HEK293 (cell line): ENCODE data around the gene CCNY.

ENCODE experiments used
- CTCF ChIA-PET: fragments of 350-600 bp; formaldehyde crosslinking; extraction: SDS; loops from one replicate; lab custom pipeline; 2021; ENCODE audit warnings: antibody characterized with exemption; lab: Yijun Ruan, JAX
- POLR2A ChIA-PET: fragments of 300-600 bp; formaldehyde crosslinking; extraction: SDS; loops from one replicate; lab custom pipeline; 2020; ENCODE audit warnings: antibody characterized with exemption, inconsistent platforms; lab: Yijun Ruan, JAX
- H3K27ac ChIP-seq: fragments of 200-500 bp; sonication (Bioruptor generic); 2 replicates; pipeline ENCODE4 v1.5.1; 2014; ENCODE audit warnings: low read depth, low read length, control low read depth, inconsistent platforms; ENCODE audit errors: extremely low read depth
- H3K36me3 ChIP-seq, 2 experiments: fragments of 200-500 bp in 1 of 2; sonication (Bioruptor generic) in 1 of 2; 1 replicate in 1 of 2; 2 replicates in 1 of 2; pipeline ENCODE4 v1.5.1; 2014 to 2017; ENCODE audit warnings: inconsistent platforms in 2 of 2, low read length in 2 of 2; ENCODE audit not compliant: control insufficient read depth in 2 of 2, insufficient read depth in 1 of 2
- H3K4me1 ChIP-seq: fragments of 200-500 bp; sonication (Bioruptor generic); 2 replicates; pipeline ENCODE4 v1.5.1; 2014; ENCODE audit warnings: mild to moderate bottlenecking, low read length, inconsistent platforms; ENCODE audit not compliant: control insufficient read depth, insufficient read depth
- H3K4me3 ChIP-seq: 2 replicates; pipeline ENCODE4 v1.5.1; 2011; ENCODE audit warnings: low read depth, mild to moderate bottlenecking, control low read depth, low read length, moderate library complexity
- H3K9me3 ChIP-seq: fragments of 200-500 bp; sonication (Bioruptor generic); 2 replicates; pipeline ENCODE4 v1.5.1; 2014; ENCODE audit warnings: low read depth, low read length, inconsistent platforms; ENCODE audit not compliant: control insufficient read depth, insufficient read depth
- AEBP2 ChIP-seq: fragments of 450-650 bp; formaldehyde crosslinking; IDR thresholded peaks from 2 replicates; pipeline ENCODE4 v1.5.1; 2016; ENCODE audit warnings: missing biosample characterization, missing genetic modification characterization, borderline replicate concordance
- IKZF3 ChIP-seq: fragments of 450-650 bp; IDR thresholded peaks from 2 replicates; pipeline ENCODE4 v1.5.0; 2018; ENCODE audit warnings: missing biosample characterization, mild to moderate bottlenecking, missing genetic modification characterization, moderate library complexity
- KLF1 ChIP-seq: fragments of 450-650 bp; formaldehyde crosslinking; IDR thresholded peaks from 2 replicates; pipeline ENCODE4 v1.5.1; 2016; ENCODE audit warnings: missing biosample characterization, missing genetic modification characterization
- KLF7 ChIP-seq: fragments of 450-650 bp; formaldehyde crosslinking; IDR thresholded peaks from 2 replicates; pipeline ENCODE4 v1.5.1; 2016; ENCODE audit warnings: missing biosample characterization, missing genetic modification characterization, borderline replicate concordance
- KLF9 ChIP-seq: fragments of 450-650 bp; formaldehyde crosslinking; IDR thresholded peaks from 2 replicates; pipeline ENCODE4 v1.5.1; 2016; ENCODE audit warnings: missing biosample characterization, missing genetic modification characterization, low read depth
- MEIS1 ChIP-seq: sonication (generic); formaldehyde crosslinking; IDR thresholded peaks from 2 replicates; pipeline ENCODE4 v1.8.1; 2022; ENCODE audit warnings: missing genetic modification reagents, mild to moderate bottlenecking, borderline replicate concordance
- OSR2 ChIP-seq: fragments of 450-650 bp; formaldehyde crosslinking; IDR thresholded peaks from 2 replicates; pipeline ENCODE4 v1.5.1; 2016; ENCODE audit warnings: missing biosample characterization, missing genetic modification characterization
- OVOL3 ChIP-seq: fragments of 450-650 bp; formaldehyde crosslinking; IDR thresholded peaks from 2 replicates; pipeline ENCODE4 v1.5.1; 2016; ENCODE audit warnings: missing biosample characterization, missing genetic modification characterization
- PRDM10 ChIP-seq: fragments of 450-650 bp; formaldehyde crosslinking; IDR thresholded peaks from 2 replicates; pipeline ENCODE4 v1.5.1; 2016; ENCODE audit warnings: missing biosample characterization, missing genetic modification characterization
- PRDM4 ChIP-seq: fragments of 450-650 bp; formaldehyde crosslinking; IDR thresholded peaks from 2 replicates; pipeline ENCODE4 v1.5.1; 2017; ENCODE audit warnings: missing biosample characterization, missing genetic modification characterization
- RBAK ChIP-seq: fragments of 450-650 bp; formaldehyde crosslinking; IDR thresholded peaks from 2 replicates; pipeline ENCODE4 v1.5.1; 2016; ENCODE audit warnings: missing biosample characterization, missing genetic modification characterization
- ZBTB44 ChIP-seq: fragments of 450-650 bp; IDR thresholded peaks from 2 replicates; pipeline ENCODE4 v1.5.1; 2018; ENCODE audit warnings: missing biosample characterization, mild to moderate bottlenecking, missing genetic modification characterization
- ZFP41 ChIP-seq: fragments of 450-650 bp; formaldehyde crosslinking; IDR thresholded peaks from 2 replicates; pipeline ENCODE4 v1.5.1; 2016; ENCODE audit warnings: missing biosample characterization, missing genetic modification characterization, borderline replicate concordance
- ZNF175 ChIP-seq: fragments of 450-650 bp; formaldehyde crosslinking; IDR thresholded peaks from 2 replicates; pipeline ENCODE4 v1.5.1; 2016; ENCODE audit warnings: missing biosample characterization, missing genetic modification characterization
- ZNF184 ChIP-seq: fragments of 450-650 bp; IDR thresholded peaks from 2 replicates; pipeline ENCODE4 v1.5.1; 2018; ENCODE audit warnings: missing biosample characterization, mild to moderate bottlenecking, missing genetic modification characterization
- ZNF2 ChIP-seq: fragments of 450-650 bp; formaldehyde crosslinking; IDR thresholded peaks from 2 replicates; pipeline ENCODE4 v1.5.1; 2016; ENCODE audit warnings: missing biosample characterization, missing genetic modification characterization
- ZNF24 ChIP-seq: fragments of 450-650 bp; formaldehyde crosslinking; IDR thresholded peaks from 2 replicates; pipeline ENCODE4 v1.5.1; 2016; ENCODE audit warnings: missing biosample characterization, missing genetic modification characterization
- ZNF302 ChIP-seq: fragments of 450-650 bp; formaldehyde crosslinking; IDR thresholded peaks from 2 replicates; pipeline ENCODE4 v1.5.1; 2016; ENCODE audit warnings: missing biosample characterization, missing genetic modification characterization, low read depth
- ZNF311 ChIP-seq: fragments of 450-650 bp; formaldehyde crosslinking; IDR thresholded peaks from 2 replicates; pipeline ENCODE4 v1.5.1; 2017; ENCODE audit warnings: missing biosample characterization, missing genetic modification characterization, borderline replicate concordance
- ZNF530 ChIP-seq: fragments of 450-650 bp; formaldehyde crosslinking; IDR thresholded peaks from 2 replicates; pipeline ENCODE4 v1.5.1; 2016; ENCODE audit warnings: low read depth, missing biosample characterization, missing genetic modification characterization
- ZNF555 ChIP-seq: fragments of 450-650 bp; formaldehyde crosslinking; conservative IDR thresholded peaks from 2 replicates; pipeline ENCODE4 v1.5.1; 2017; ENCODE audit warnings: missing biosample characterization, mild to moderate bottlenecking, missing genetic modification characterization, inconsistent platforms
- ZNF600 ChIP-seq: fragments of 450-650 bp; formaldehyde crosslinking; IDR thresholded peaks from 2 replicates; pipeline ENCODE4 v1.5.1; 2016; ENCODE audit warnings: missing biosample characterization, missing genetic modification characterization
- ZNF629 ChIP-seq: fragments of 450-650 bp; formaldehyde crosslinking; IDR thresholded peaks from 2 replicates; pipeline ENCODE4 v1.5.1; 2017; ENCODE audit warnings: missing biosample characterization, missing genetic modification characterization
- ZNF677 ChIP-seq: fragments of 450-650 bp; IDR thresholded peaks from 2 replicates; pipeline ENCODE4 v1.5.0; 2018; ENCODE audit warnings: missing biosample characterization, mild to moderate bottlenecking, missing genetic modification characterization, moderate library complexity
- ZNF777 ChIP-seq: fragments of 450-650 bp; formaldehyde crosslinking; IDR thresholded peaks from 2 replicates; pipeline ENCODE4 v1.5.1; 2017; ENCODE audit warnings: missing biosample characterization, missing genetic modification characterization, borderline replicate concordance
- ZSCAN30 ChIP-seq: fragments of 450-650 bp; IDR thresholded peaks from 2 replicates; pipeline ENCODE4 v1.5.1; 2018; ENCODE audit warnings: missing biosample characterization, mild to moderate bottlenecking, missing genetic modification characterization, moderate library complexity

Gene CCNY

GRCh38 chr10:35369049-35369611 lies 32.8 kb downstream of the CCNY start (continued):
- no peak for TF ChIP-seq PRDM4 (tag by site-specific recombination)
- no peak for TF ChIP-seq AEBP2 (tag by site-specific recombination)
- TF ChIP-seq ZNF24, result no peak
- TF ChIP-seq ZFP41, result no peak
- no peak for TF ChIP-seq ZNF184 (tag by site-specific recombination)
- TF ChIP-seq ZNF311 (tag by site-specific recombination), result no peak
- no peak for TF ChIP-seq IKZF3
- TF ChIP-seq, all 188 proteins: peak for 0

GRCh38 chr10:35371731-35372130 lies 35.4 kb downstream of the CCNY start:
- Histone ChIP-seq H3K4me3 (no peak overlapping the region), H3K4me1 (peaks cover 9% of the 10 kb centered on the region; the same call in 1 of the 2 replicates), H3K27ac (no peak overlapping the region), H3K9me3 (no peaks in the 10 kb centered on the region), H3K36me3 (no peaks in the 10 kb centered on the region)
- CTCF ChIA-PET, result interaction anchor here (0.6 kb wide), 1 partner anchor 246 kb away, joined by 3 read pairs; no protein-coding TSS in a partner anchor
- POLR2A ChIA-PET, result no interaction called here
- TF ChIP-seq ZNF2 (no peak), ZNF677 (no peak), RBAK (tag by site-specific recombination) (no peak), KLF7 (tag by site-specific recombination) (no peak), KLF9 (no peak), ZNF302 (no peak), MEIS1 (CRISPR knock-in tag) (no peak), ZBTB44 (no peak), ZNF175 (no peak)

GRCh38 chr10:35372329-35372728 lies 36.0 kb downstream of the CCNY start:
- no peak overlapping the region for H3K4me3 ChIP-seq
- POLR2A ChIA-PET, result no interaction called here
- TF ChIP-seq ZNF530 (tag by site-specific recombination), result no peak
- no peak for TF ChIP-seq ZSCAN30 (tag by site-specific recombination)
- TF ChIP-seq ZNF600, result 0 out of 2 replicates have a peak, but pooled peaks have one; percentile 11
- no peak for TF ChIP-seq PRDM10
- TF ChIP-seq ZNF629 (tag by site-specific recombination), result no peak
- peak; percentile 51; the same call in 1 of the 2 replicates for TF ChIP-seq KLF1
- no peak for TF ChIP-seq ZNF555 (tag by site-specific recombination)
- peak; percentile 36; the same call in 1 of the 2 replicates for TF ChIP-seq OSR2 (tag by site-specific recombination)
- no peak for TF ChIP-seq OVOL3
- no peak for TF ChIP-seq ZNF777 (tag by site-specific recombination)
- TF ChIP-seq, all 188 proteins: peak for 3
- CTCF ChIA-PET, result no interaction called here
- Histone ChIP-seq H3K36me3 (no peaks in the 10 kb centered on the region), H3K27ac (no peak overlapping the region), H3K4me1 (peaks cover 9% of the 10 kb centered on the region; the same call in 1 of the 2 replicates), H3K9me3 (no peaks in the 10 kb centered on the region)
